Measurements from ENCODE around the gene ZC3H7A. TPM values are rescaled to one million over a fixed set of nuclear protein-coding genes. Genes with fewer than 3 reads are reported as not detected.

The ZC3H7A gene
- total RNA-seq, 1 donor from 2014 or later = 79.6 TPM

- no peak for DNase-seq (ENCODE audit: extremely low spot score, unreplicated experiment)
- Mint-ChIP-seq H3K27ac (ENCODE audit: unreplicated experiment) (no peak overlapping the region), H3K36me3 (ENCODE audit: unreplicated experiment) (peaks cover 46% of the 10 kb centered on the region)
These were observed 22.9 kb downstream of the ZC3H7A start for GRCh38 chr16:11774065-11774626.

GRCh38 chr16:11768849-11769248 lies 28.2 kb downstream of the ZC3H7A start:
- Mint-ChIP-seq H3K27ac (ENCODE audit: unreplicated experiment) (no peak overlapping the region), H3K36me3 (ENCODE audit: unreplicated experiment) (peaks cover 64% of the 10 kb centered on the region), H3K9me3 (ENCODE audit: unreplicated experiment) (no peaks in the 10 kb centered on the region), H3K27me3 (ENCODE audit: unreplicated experiment) (no peaks in the 10 kb centered on the region), H3K4me3 (ENCODE audit: unreplicated experiment) (no peak overlapping the region), H3K4me1 (ENCODE audit: unreplicated experiment) (no peaks in the 10 kb centered on the region)
- TF ChIP-seq CTCF (IDR thresholded peaks at IDR 0.05) = no peak
- DNase-seq (ENCODE audit: extremely low spot score, unreplicated experiment) = no peak

More at GRCh38 chr16:11774065-11774626, 22.9 kb downstream of the ZC3H7A start:
- Mint-ChIP-seq H3K4me1 (ENCODE audit: unreplicated experiment) (no peaks in the 10 kb centered on the region), H3K9me3 (ENCODE audit: unreplicated experiment) (no peaks in the 10 kb centered on the region), H3K27me3 (ENCODE audit: unreplicated experiment) (no peaks in the 10 kb centered on the region), H3K4me3 (ENCODE audit: unreplicated experiment) (no peak overlapping the region)
- TF ChIP-seq CTCF (IDR thresholded peaks at IDR 0.05) = no peak

- DNase-seq (ENCODE audit: extremely low spot score, unreplicated experiment) = no peak
- Mint-ChIP-seq H3K27me3 (ENCODE audit: unreplicated experiment) (no peaks in the 10 kb centered on the region), H3K27ac (ENCODE audit: unreplicated experiment) (no peak overlapping the region), H3K4me1 (ENCODE audit: unreplicated experiment) (peaks cover 22% of the 10 kb centered on the region), H3K9me3 (ENCODE audit: unreplicated experiment) (no peaks in the 10 kb centered on the region), H3K4me3 (ENCODE audit: unreplicated experiment) (no peak overlapping the region), H3K36me3 (ENCODE audit: unreplicated experiment) (peaks cover 68% of the 10 kb centered on the region)
- no peak for TF ChIP-seq CTCF (IDR thresholded peaks at IDR 0.05)
These were observed 34.6 kb downstream of the ZC3H7A start for GRCh38 chr16:11762431-11762830.

- H3K27ac Mint-ChIP-seq (ENCODE audit: unreplicated experiment) = peak overlapping the region; percentile 28
- H3K4me3 Mint-ChIP-seq (ENCODE audit: unreplicated experiment) = no peak overlapping the region
- H3K27me3 Mint-ChIP-seq (ENCODE audit: unreplicated experiment) = no peaks in the 10 kb centered on the region
- no peak for TF ChIP-seq CTCF (IDR thresholded peaks at IDR 0.05)
- DNase-seq (ENCODE audit: extremely low spot score, unreplicated experiment) = no peak
- peaks cover 44% of the 10 kb centered on the region for H3K4me1 Mint-ChIP-seq (ENCODE audit: unreplicated experiment)
- H3K9me3 Mint-ChIP-seq (ENCODE audit: unreplicated experiment) = no peaks in the 10 kb centered on the region
- H3K36me3 Mint-ChIP-seq (ENCODE audit: unreplicated experiment) = peaks cover 72% of the 10 kb centered on the region
These were observed 37.1 kb downstream of the ZC3H7A start for GRCh38 chr16:11759997-11760396.

GRCh38 chr16:11759163-11759834 lies 37.8 kb downstream of the ZC3H7A start:
- Mint-ChIP-seq H3K4me3 (ENCODE audit: unreplicated experiment) (no peak overlapping the region), H3K27ac (ENCODE audit: unreplicated experiment) (no peak overlapping the region), H3K27me3 (ENCODE audit: unreplicated experiment) (no peaks in the 10 kb centered on the region), H3K36me3 (ENCODE audit: unreplicated experiment) (peaks cover 67% of the 10 kb centered on the region), H3K9me3 (ENCODE audit: unreplicated experiment) (no peaks in the 10 kb centered on the region), H3K4me1 (ENCODE audit: unreplicated experiment) (peaks cover 47% of the 10 kb centered on the region)
- TF ChIP-seq CTCF (IDR thresholded peaks at IDR 0.05) = no peak
- no peak for DNase-seq (ENCODE audit: extremely low spot score, unreplicated experiment)

All from osteocyte (in vitro differentiated cells).